WTC11 (cell line): ENCODE data around the gene MARCKSL1. TPM values are rescaled to one million over a fixed set of nuclear protein-coding genes. Genes with fewer than 3 reads are reported as not detected.

ENCODE experiments used
- ATAC-seq: fragments of 200-7000 bp; cut with Tn5 transposase; 2 replicates; pipeline ENCODE4 v1.10.0; 2021; ENCODE audit warnings: mild to moderate bottlenecking, moderate library complexity
- CTCF ChIA-PET: fragments of 300-600 bp; sonication (Branson Sonifier 250); formaldehyde crosslinking; loops from one replicate; lab custom pipeline; 2021; ENCODE audit warnings: antibody characterized with exemption; lab: Charles Lee
- POLR2A ChIA-PET: fragments of 350-600 bp; sonication (Branson Sonifier 250); formaldehyde crosslinking; loops from one replicate; lab custom pipeline; 2021; ENCODE audit warnings: antibody characterized with exemption; lab: Charles Lee
- DNase-seq: peaks from one replicate; pipeline ENCODE4 v3.0.0; 2021; ENCODE audit warnings: low spot score
- H3K27ac Mint-ChIP-seq: 2 replicates; pipeline ENCODE4 v1.8.0; 2021; ENCODE audit warnings: mixed read lengths
- H3K27me3 Mint-ChIP-seq: 2 replicates; pipeline ENCODE4 v1.8.0; 2021; ENCODE audit warnings: low read depth, mild to moderate bottlenecking, moderate library complexity, mixed read lengths
- H3K36me3 Mint-ChIP-seq: 2 replicates; pipeline ENCODE4 v1.8.0; 2021; ENCODE audit warnings: mixed read lengths
- H3K4me1 Mint-ChIP-seq: 2 replicates; pipeline ENCODE4 v1.8.0; 2022; ENCODE audit warnings: mixed read lengths
- H3K4me3 Mint-ChIP-seq: 2 replicates; pipeline ENCODE4 v1.8.0; 2021; ENCODE audit warnings: mild to moderate bottlenecking, moderate library complexity, mixed read lengths
- H3K9me3 Mint-ChIP-seq: 2 replicates; pipeline ENCODE4 v1.8.0; 2021; ENCODE audit warnings: mixed read lengths
- CBFB ChIP-seq: sonication (generic); formaldehyde crosslinking; IDR thresholded peaks from 2 replicates; pipeline ENCODE4 v1.8.1; 2022; ENCODE audit warnings: mild to moderate bottlenecking, low read depth, missing genetic modification reagents
- CREB1 ChIP-seq: sonication (generic); formaldehyde crosslinking; IDR thresholded peaks from 2 replicates; pipeline ENCODE4 v1.8.0; 2023; ENCODE audit warnings: mild to moderate bottlenecking, missing genetic modification reagents
- E2F1 ChIP-seq: sonication (generic); formaldehyde crosslinking; IDR thresholded peaks from 2 replicates; pipeline ENCODE4 v1.8.0; 2022; ENCODE audit warnings: mild to moderate bottlenecking, missing genetic modification reagents
- E2F5 ChIP-seq: sonication (generic); formaldehyde crosslinking; IDR thresholded peaks from 2 replicates; pipeline ENCODE4 v1.8.1; 2022; ENCODE audit warnings: mild to moderate bottlenecking, moderate library complexity, missing genetic modification reagents
- ERG ChIP-seq: fragments of 250-450 bp; sonication (Bioruptor Pico); IDR thresholded peaks from 2 replicates; pipeline ENCODE4 v1.8.0; 2021; ENCODE audit warnings: mild to moderate bottlenecking
- FOXK1 ChIP-seq: sonication (generic); formaldehyde crosslinking; IDR thresholded peaks from 2 replicates; pipeline ENCODE4 v1.8.0; 2022; ENCODE audit warnings: mild to moderate bottlenecking, moderate library complexity, missing genetic modification reagents
- FOXP1 ChIP-seq: sonication (generic); formaldehyde crosslinking; IDR thresholded peaks from 2 replicates; pipeline ENCODE4 v1.8.0; 2022; ENCODE audit warnings: missing genetic modification reagents, mild to moderate bottlenecking, moderate library complexity, borderline replicate concordance
- GRHL2 ChIP-seq: fragments of 250-450 bp; sonication (Bioruptor Pico); IDR thresholded peaks from 2 replicates; pipeline ENCODE4 v1.8.0; 2022; ENCODE audit warnings: mild to moderate bottlenecking, moderate library complexity; ENCODE audit not compliant: insufficient replicate concordance, severe bottlenecking
- JAZF1 ChIP-seq: fragments of 250-450 bp; sonication (Bioruptor Pico); IDR thresholded peaks from 2 replicates; pipeline ENCODE4 v1.9.0; 2021; ENCODE audit warnings: moderate library complexity, mild to moderate bottlenecking, inconsistent platforms
- NFYB ChIP-seq: sonication (generic); formaldehyde crosslinking; conservative IDR thresholded peaks from 2 replicates; pipeline ENCODE4 v1.8.0; 2022; ENCODE audit warnings: low read depth, missing genetic modification reagents
- RELA ChIP-seq: sonication (generic); formaldehyde crosslinking; IDR thresholded peaks from 2 replicates; pipeline ENCODE4 v1.8.1; 2022; ENCODE audit warnings: missing genetic modification reagents, mild to moderate bottlenecking, borderline replicate concordance
- SMAD3 ChIP-seq: sonication (generic); formaldehyde crosslinking; IDR thresholded peaks from 2 replicates; pipeline ENCODE4 v1.8.0; 2022; ENCODE audit warnings: missing genetic modification reagents, mild to moderate bottlenecking, borderline replicate concordance
- SP1 ChIP-seq: sonication (generic); formaldehyde crosslinking; conservative IDR thresholded peaks from 2 replicates; pipeline ENCODE4 v1.8.1; 2022; ENCODE audit warnings: missing genetic modification reagents
- STAT6 ChIP-seq: sonication (generic); formaldehyde crosslinking; conservative IDR thresholded peaks from 2 replicates; pipeline ENCODE4 v1.8.1; 2023; ENCODE audit warnings: mild to moderate bottlenecking, low read depth, missing genetic modification reagents, moderate library complexity
- ZNF121 ChIP-seq: sonication (generic); formaldehyde crosslinking; IDR thresholded peaks from 2 replicates; pipeline ENCODE4 v1.8.0; 2023; ENCODE audit warnings: missing genetic modification reagents
- ZNF219 ChIP-seq: sonication (generic); formaldehyde crosslinking; IDR thresholded peaks from 2 replicates; pipeline ENCODE4 v1.8.0; 2023; ENCODE audit warnings: missing genetic modification reagents, mild to moderate bottlenecking, borderline replicate concordance
- ZNF232 ChIP-seq: sonication (generic); formaldehyde crosslinking; IDR thresholded peaks from 2 replicates; pipeline ENCODE4 v1.8.0; 2022; ENCODE audit warnings: mild to moderate bottlenecking, missing genetic modification reagents
- ZNF281 ChIP-seq: sonication (generic); formaldehyde crosslinking; IDR thresholded peaks from 2 replicates; pipeline ENCODE4 v1.8.0; 2023; ENCODE audit warnings: mild to moderate bottlenecking, missing genetic modification reagents
- ZNF512 ChIP-seq: sonication (generic); formaldehyde crosslinking; IDR thresholded peaks from 2 replicates; pipeline ENCODE4 v1.8.1; 2022; ENCODE audit warnings: missing genetic modification reagents, borderline replicate concordance
- ZNF671 ChIP-seq: fragments of 250-450 bp; sonication (Bioruptor Pico); IDR thresholded peaks from 2 replicates; pipeline ENCODE4 v1.8.0; 2021; ENCODE audit warnings: mild to moderate bottlenecking
- total RNA-seq: library from RNA; stranded (reverse); gene quantifications from 3 replicates; pipeline ENCODE4 v1.2.3, GENCODE V29; 2021

MARCKSL1 gene
- total RNA-seq, 1 experiment from 2014 or later = 450 TPM

GRCh38 chr1:32351399-32352238 lies 15.6 kb upstream of the MARCKSL1 start (continued):
- TF ChIP-seq STAT6 (CRISPR knock-in tag) (no peak), E2F5 (CRISPR knock-in tag) (peak; percentile 84), JAZF1 (CRISPR knock-in tag) (no peak), CREB1 (no peak), FOXP1 (0 out of 2 replicates have a peak, but pooled peaks have one; percentile 40), FOXK1 (CRISPR knock-in tag) (peak; percentile 25; the same call in 1 of the 2 replicates), ZNF219 (CRISPR knock-in tag) (peak; percentile 15; the same call in 1 of the 2 replicates), ERG (CRISPR knock-in tag) (no peak), SMAD3 (CRISPR knock-in tag) (no peak), E2F1 (CRISPR knock-in tag) (0 out of 2 replicates have a peak, but pooled peaks have one; percentile 30)

GRCh38 chr1:32350785-32351398 lies 14.9 kb upstream of the MARCKSL1 start:
- POLR2A ChIA-PET = interaction anchor here (0.7 to 1.7 kb wide), 5 partner anchors 9 to 102 kb away, joined by 4 to 8 read pairs (median 5); partner anchors contain the start of genes BSDC1, FAM229A, MARCKSL1 and TSSK3
- peaks cover 11% of the 10 kb centered on the region for H3K36me3 Mint-ChIP-seq
- H3K27me3 Mint-ChIP-seq = peaks cover 62% of the 10 kb centered on the region
- peak; percentile 68 for ATAC-seq
- peak; percentile 84 for DNase-seq
- H3K27ac Mint-ChIP-seq = peak overlapping the region; percentile 84; the same call in 1 of the 2 replicates
- peaks cover 11% of the 10 kb centered on the region for H3K9me3 Mint-ChIP-seq
- peak overlapping the region; percentile 80 for H3K4me3 Mint-ChIP-seq
- peaks cover 18% of the 10 kb centered on the region for H3K4me1 Mint-ChIP-seq
- CTCF ChIA-PET = interaction anchor here (0.6 to 2.1 kb wide), 15 partner anchors 9 to 242 kb away, joined by 3 to 21 read pairs (median 5); partner anchors contain the start of genes BSDC1, FAM229A, MARCKSL1 and TSSK3
- peak; percentile 82 for TF ChIP-seq FOXK1 (CRISPR knock-in tag)
- no peak for TF ChIP-seq ZNF121
- TF ChIP-seq ZNF281 (CRISPR knock-in tag) = peak; percentile 98
- peak; percentile 75 for TF ChIP-seq FOXP1
- no peak for TF ChIP-seq ZNF671 (CRISPR knock-in tag)
- TF ChIP-seq SP1 (CRISPR knock-in tag) = peak; percentile 93
- TF ChIP-seq ZNF232 = no peak; the same call in 1 of the 2 replicates
- no peak for TF ChIP-seq E2F5 (CRISPR knock-in tag)
- TF ChIP-seq ZNF512 (CRISPR knock-in tag) = no peak
- peak; percentile 82 for TF ChIP-seq CREB1
- TF ChIP-seq GRHL2 (CRISPR knock-in tag) = no peak
- TF ChIP-seq NFYB (CRISPR knock-in tag) = 0 out of 2 replicates have a peak, but pooled peaks have one; percentile 19
- TF ChIP-seq RELA = peak; percentile 80; the same call in 1 of the 2 replicates
- no peak for TF ChIP-seq CBFB (CRISPR knock-in tag)
